ENCODE measurements around the gene OSTF1.

OSTF1 gene

DNA sequence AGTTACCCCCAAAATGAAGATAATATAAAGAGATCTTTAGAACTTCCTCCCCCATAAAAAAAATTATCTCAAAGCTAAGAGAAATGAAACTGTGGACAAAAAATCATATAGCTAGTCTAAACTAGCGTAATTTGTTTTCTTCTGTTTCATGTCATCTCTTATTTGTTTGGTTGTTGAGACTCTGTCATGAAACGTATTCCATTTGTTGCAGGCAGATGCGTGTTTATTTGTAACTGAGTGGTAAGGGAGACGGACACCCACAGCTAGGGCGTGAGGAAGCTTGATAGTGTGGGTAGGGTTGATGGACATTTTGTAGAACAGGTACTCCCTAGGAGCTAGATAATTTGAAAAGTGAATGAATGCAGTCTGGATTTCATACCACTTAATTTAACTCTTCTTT, 41.9 kb downstream of the OSTF1 start:
- FAIRE-seq (no peak), DNase-seq (ENCODE audit: insufficient read length, low spot score) (no peak)
- TF ChIP-seq POU2F2 (IDR thresholded peaks at IDR 0.05; ENCODE audit: low read depth, low read length) (no peak), POLR2A (IDR thresholded peaks at IDR 0.05; ENCODE audit: low read depth, low read length) (no peak), PAX5 (IDR thresholded peaks at IDR 0.05; ENCODE audit: insufficient read depth, low read length, severe bottlenecking) (no peak), SPI1 (IDR thresholded peaks at IDR 0.05; ENCODE audit: low read depth, low read length) (no peak), TAF1 (IDR thresholded peaks at IDR 0.05; ENCODE audit: low read depth, low read length) (no peak), POLR2AphosphoS5 (IDR thresholded peaks at IDR 0.05; ENCODE audit: low read depth, low read length) (no peak)

DNA sequence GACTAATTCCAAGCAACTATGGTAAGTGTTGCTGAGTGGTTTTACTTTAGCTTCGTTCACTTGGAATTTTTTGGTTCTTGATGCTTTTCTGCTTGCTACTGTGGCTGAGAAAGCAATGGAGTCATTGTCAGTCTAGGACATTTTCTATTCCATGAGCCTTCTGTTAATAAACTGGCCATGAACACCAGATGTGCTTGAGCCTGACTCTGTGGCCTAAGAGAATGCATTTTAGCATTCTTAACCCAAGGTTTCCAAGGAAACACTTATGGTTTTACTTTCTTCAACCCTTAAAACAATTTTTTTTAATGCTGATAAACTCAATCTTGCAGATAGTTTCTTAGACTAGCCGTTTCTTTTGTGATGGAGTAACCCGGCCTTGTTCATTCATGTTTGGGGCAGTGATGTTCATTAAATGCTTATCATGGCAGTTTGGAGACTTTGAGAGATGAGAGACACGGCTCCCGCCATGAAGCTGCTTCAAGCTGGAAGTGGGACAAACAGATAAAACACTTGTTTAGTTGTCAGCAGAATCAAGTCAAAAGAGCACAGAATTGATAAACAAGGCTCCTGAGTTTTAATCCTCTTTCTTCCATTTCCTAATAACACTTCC, 42.4 kb downstream of the OSTF1 start:
- FAIRE-seq: no peak

DNA sequence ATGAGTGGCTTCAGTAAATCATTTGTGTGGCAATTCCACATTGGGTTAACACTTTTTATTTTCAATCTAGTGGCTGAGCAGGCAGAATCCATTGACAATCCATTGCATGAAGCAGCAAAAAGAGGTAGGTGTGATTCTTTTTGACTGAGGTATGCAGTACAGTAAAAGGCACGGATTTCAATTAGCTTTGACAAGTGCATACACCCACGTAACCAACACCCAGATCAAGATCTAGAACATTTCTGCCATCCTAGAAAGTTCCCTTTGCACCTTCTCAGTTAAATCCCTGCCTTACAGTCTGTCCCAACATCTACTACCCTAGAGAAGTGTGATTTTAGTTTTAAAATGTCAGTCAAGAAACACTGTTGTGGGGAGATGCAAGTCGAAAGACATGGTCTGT, 43.4 kb downstream of the OSTF1 start:
- FAIRE-seq (no peak), DNase-seq (ENCODE audit: insufficient read length, low spot score) (no peak)
- TF ChIP-seq POU2F2 (IDR thresholded peaks at IDR 0.05; ENCODE audit: low read depth, low read length): no peak
- TF ChIP-seq SPI1 (IDR thresholded peaks at IDR 0.05; ENCODE audit: low read depth, low read length): no peak
- TF ChIP-seq POLR2AphosphoS5 (IDR thresholded peaks at IDR 0.05; ENCODE audit: low read depth, low read length): no peak
- TF ChIP-seq TAF1 (IDR thresholded peaks at IDR 0.05; ENCODE audit: low read depth, low read length): no peak
- TF ChIP-seq POLR2A (IDR thresholded peaks at IDR 0.05; ENCODE audit: low read depth, low read length): no peak
- no peak for TF ChIP-seq PAX5 (IDR thresholded peaks at IDR 0.05; ENCODE audit: insufficient read depth, low read length, severe bottlenecking)

More for the DNA sequence above, 42.4 kb downstream of the OSTF1 start:
- no peak for DNase-seq (ENCODE audit: insufficient read length, low spot score)
- TF ChIP-seq POU2F2 (IDR thresholded peaks at IDR 0.05; ENCODE audit: low read depth, low read length): no peak
- TF ChIP-seq TAF1 (IDR thresholded peaks at IDR 0.05; ENCODE audit: low read depth, low read length): no peak
- no peak for TF ChIP-seq POLR2AphosphoS5 (IDR thresholded peaks at IDR 0.05; ENCODE audit: low read depth, low read length)
- no peak for TF ChIP-seq SPI1 (IDR thresholded peaks at IDR 0.05; ENCODE audit: low read depth, low read length)
- TF ChIP-seq PAX5 (IDR thresholded peaks at IDR 0.05; ENCODE audit: insufficient read depth, low read length, severe bottlenecking): no peak
- TF ChIP-seq POLR2A (IDR thresholded peaks at IDR 0.05; ENCODE audit: low read depth, low read length): no peak

DNA sequence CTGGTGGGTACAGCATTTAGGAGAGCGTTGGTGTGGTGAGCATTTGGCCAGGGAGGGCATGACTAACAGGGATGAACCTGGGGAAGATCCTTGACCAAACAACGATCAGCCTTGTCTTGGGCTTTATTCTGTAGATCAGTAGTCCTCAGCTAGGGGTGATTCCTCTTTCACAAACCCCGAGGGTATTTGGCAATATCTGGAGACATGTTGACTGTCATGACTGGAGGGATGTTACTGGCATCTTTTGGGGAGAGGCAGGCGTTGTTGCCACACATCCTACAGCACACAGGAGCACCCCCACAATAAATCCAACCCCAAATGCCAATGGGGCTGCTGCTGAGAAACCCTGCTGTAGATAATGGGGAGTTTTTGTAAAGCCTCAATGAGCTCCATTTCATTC, 43.9 kb downstream of the OSTF1 start:
- FAIRE-seq: no peak
- DNase-seq (ENCODE audit: insufficient read length, low spot score): no peak

DNA sequence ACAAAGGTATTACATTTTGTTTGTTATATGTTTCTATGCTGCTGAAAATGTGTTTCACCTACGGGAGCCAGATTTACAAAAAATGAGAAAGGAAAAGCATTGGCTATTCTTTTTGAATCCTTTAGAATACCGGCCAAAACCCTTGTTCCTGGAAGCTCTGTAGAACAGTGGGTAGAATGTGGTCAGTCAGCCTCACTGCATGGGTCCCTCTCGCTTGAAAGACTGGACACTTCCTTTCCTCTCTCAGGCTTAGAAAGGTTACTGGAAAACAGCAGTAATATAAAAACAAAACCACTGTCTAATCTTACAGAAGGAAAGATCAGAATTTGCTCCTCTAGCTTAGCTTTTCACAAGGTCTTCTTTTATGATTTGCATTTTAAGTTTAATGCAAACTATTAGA, 45.1 kb downstream of the OSTF1 start:
- TF ChIP-seq PAX5 (IDR thresholded peaks at IDR 0.05; ENCODE audit: insufficient read depth, low read length, severe bottlenecking) (no peak), SPI1 (IDR thresholded peaks at IDR 0.05; ENCODE audit: low read depth, low read length) (no peak), POLR2AphosphoS5 (IDR thresholded peaks at IDR 0.05; ENCODE audit: low read depth, low read length) (no peak), TAF1 (IDR thresholded peaks at IDR 0.05; ENCODE audit: low read depth, low read length) (no peak), POLR2A (IDR thresholded peaks at IDR 0.05; ENCODE audit: low read depth, low read length) (no peak), POU2F2 (IDR thresholded peaks at IDR 0.05; ENCODE audit: low read depth, low read length) (no peak)
- FAIRE-seq (no peak), DNase-seq (ENCODE audit: insufficient read length, low spot score) (no peak)

More for the DNA sequence above, 43.9 kb downstream of the OSTF1 start:
- TF ChIP-seq PAX5 (IDR thresholded peaks at IDR 0.05; ENCODE audit: insufficient read depth, low read length, severe bottlenecking) (no peak), TAF1 (IDR thresholded peaks at IDR 0.05; ENCODE audit: low read depth, low read length) (no peak), SPI1 (IDR thresholded peaks at IDR 0.05; ENCODE audit: low read depth, low read length) (no peak), POLR2A (IDR thresholded peaks at IDR 0.05; ENCODE audit: low read depth, low read length) (no peak), POLR2AphosphoS5 (IDR thresholded peaks at IDR 0.05; ENCODE audit: low read depth, low read length) (no peak)

DNA sequence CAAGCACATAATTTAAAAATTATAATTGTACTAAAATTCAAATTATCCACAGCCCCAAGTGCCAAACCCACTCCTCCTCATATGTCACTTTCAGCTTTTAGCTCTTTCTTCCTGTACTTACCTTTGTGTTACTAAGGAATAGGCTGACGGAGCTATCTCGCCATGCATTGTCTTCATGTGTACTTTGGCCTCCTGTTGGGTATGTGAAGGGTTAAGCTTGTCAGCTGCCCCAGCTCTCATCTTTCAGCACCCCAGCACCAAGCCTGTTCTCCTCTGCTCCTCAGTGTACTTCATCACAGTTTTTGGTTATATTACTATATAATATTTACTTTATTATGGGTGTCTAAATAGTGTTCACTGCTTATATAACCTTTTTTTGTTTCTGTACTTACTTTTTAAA, 46.2 kb downstream of the OSTF1 start:
- no peak for FAIRE-seq

DNA sequence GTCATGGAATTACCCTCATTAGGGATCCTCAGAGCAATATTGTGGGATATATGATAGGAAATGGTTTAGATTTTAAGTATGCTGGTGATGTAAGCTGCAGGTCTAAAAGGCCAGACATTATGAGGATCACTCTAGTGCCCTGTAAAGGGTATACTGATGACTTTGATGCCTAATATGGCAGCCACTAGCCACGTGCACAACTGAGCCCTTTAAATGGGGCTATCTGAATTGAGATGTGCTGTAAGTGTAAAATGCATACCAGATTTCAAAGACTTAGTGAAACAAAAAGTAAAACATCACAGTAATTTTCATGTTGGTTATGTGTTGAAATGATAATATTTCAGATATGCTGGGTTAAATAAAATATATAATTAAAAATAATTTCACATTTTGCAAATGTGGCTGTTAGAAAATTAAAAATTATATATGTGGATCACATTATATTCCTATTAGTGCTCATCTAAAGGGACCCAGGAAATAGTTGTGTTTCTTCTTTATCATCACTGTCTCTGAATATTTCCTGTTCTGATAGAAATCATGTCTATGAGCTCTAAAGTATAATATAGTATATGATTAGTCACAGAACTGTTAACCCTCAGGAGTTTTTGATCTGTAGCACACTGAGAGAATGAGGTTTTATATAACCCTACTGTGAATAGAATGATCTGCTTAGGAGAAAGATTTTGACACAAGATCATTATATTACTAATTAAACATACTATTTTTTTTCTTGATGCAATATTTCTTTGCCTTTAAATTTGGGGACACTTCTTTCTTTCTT, 50.1 kb downstream of the OSTF1 start:
- no peak for TF ChIP-seq TAF1 (IDR thresholded peaks at IDR 0.05; ENCODE audit: low read depth, low read length)
- no peak for TF ChIP-seq POLR2A (IDR thresholded peaks at IDR 0.05; ENCODE audit: low read depth, low read length)
- TF ChIP-seq SPI1 (IDR thresholded peaks at IDR 0.05; ENCODE audit: low read depth, low read length): no peak
- no peak for TF ChIP-seq POLR2AphosphoS5 (IDR thresholded peaks at IDR 0.05; ENCODE audit: low read depth, low read length)
- TF ChIP-seq PAX5 (IDR thresholded peaks at IDR 0.05; ENCODE audit: insufficient read depth, low read length, severe bottlenecking): no peak
- no peak for TF ChIP-seq POU2F2 (IDR thresholded peaks at IDR 0.05; ENCODE audit: low read depth, low read length)
- FAIRE-seq: no peak
- DNase-seq (ENCODE audit: insufficient read length, low spot score): no peak

More for the DNA sequence above, 46.2 kb downstream of the OSTF1 start:
- DNase-seq (ENCODE audit: insufficient read length, low spot score): no peak
- TF ChIP-seq SPI1 (IDR thresholded peaks at IDR 0.05; ENCODE audit: low read depth, low read length) (no peak), TAF1 (IDR thresholded peaks at IDR 0.05; ENCODE audit: low read depth, low read length) (no peak), POLR2A (IDR thresholded peaks at IDR 0.05; ENCODE audit: low read depth, low read length) (no peak), POU2F2 (IDR thresholded peaks at IDR 0.05; ENCODE audit: low read depth, low read length) (no peak), PAX5 (IDR thresholded peaks at IDR 0.05; ENCODE audit: insufficient read depth, low read length, severe bottlenecking) (no peak), POLR2AphosphoS5 (IDR thresholded peaks at IDR 0.05; ENCODE audit: low read depth, low read length) (no peak)

DNA sequence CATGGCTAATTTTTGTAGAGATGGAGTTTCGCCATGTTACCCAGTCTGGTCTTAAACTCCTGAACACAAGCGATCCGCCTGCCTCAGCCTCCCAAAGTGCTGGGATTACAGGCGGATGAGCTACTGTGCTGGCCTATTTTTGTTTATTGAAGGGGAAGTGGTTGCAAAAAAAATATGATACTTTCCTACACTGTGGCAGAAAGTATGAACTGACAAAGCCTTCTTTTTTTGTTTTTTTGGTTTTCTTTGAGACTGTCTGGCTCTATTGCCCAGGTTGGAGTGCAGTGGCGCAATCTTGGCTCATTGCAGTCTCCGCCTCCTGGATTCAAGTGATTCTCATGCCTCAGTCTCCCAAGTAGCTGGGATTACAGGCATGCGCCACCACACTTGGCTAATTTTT, 50.9 kb downstream of the OSTF1 start:
- TF ChIP-seq POLR2A (IDR thresholded peaks at IDR 0.05; ENCODE audit: low read depth, low read length): no peak
- TF ChIP-seq POU2F2 (IDR thresholded peaks at IDR 0.05; ENCODE audit: low read depth, low read length): no peak
- no peak for TF ChIP-seq POLR2AphosphoS5 (IDR thresholded peaks at IDR 0.05; ENCODE audit: low read depth, low read length)
- no peak for TF ChIP-seq SPI1 (IDR thresholded peaks at IDR 0.05; ENCODE audit: low read depth, low read length)
- TF ChIP-seq TAF1 (IDR thresholded peaks at IDR 0.05; ENCODE audit: low read depth, low read length): no peak
- no peak for TF ChIP-seq PAX5 (IDR thresholded peaks at IDR 0.05; ENCODE audit: insufficient read depth, low read length, severe bottlenecking)
- no peak for DNase-seq (ENCODE audit: insufficient read length, low spot score)
- no peak for FAIRE-seq

DNA sequence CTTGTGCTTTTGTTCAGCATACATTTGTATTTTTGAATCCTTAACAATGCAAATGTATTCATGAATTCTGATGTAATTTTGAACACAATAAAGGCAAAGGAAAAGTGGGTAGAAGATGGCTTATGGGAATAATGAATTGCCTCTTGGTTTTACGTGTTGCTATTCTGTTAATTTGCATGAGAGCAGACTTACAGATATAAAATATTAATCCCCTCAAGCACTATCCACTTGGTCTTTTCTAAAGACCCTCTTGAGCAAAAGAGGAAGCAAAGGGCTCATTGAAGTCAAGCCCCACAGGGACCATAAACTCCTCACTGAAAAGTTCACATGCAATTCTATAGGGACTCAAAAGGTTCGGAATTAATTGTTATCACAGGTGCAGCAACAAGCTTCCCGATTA, 51.9 kb downstream of the OSTF1 start:
- no peak for FAIRE-seq
- DNase-seq (ENCODE audit: insufficient read length, low spot score): no peak
- TF ChIP-seq TAF1 (IDR thresholded peaks at IDR 0.05; ENCODE audit: low read depth, low read length) (no peak), POLR2AphosphoS5 (IDR thresholded peaks at IDR 0.05; ENCODE audit: low read depth, low read length) (no peak), PAX5 (IDR thresholded peaks at IDR 0.05; ENCODE audit: insufficient read depth, low read length, severe bottlenecking) (no peak), SPI1 (IDR thresholded peaks at IDR 0.05; ENCODE audit: low read depth, low read length) (no peak), POLR2A (IDR thresholded peaks at IDR 0.05; ENCODE audit: low read depth, low read length) (no peak), POU2F2 (IDR thresholded peaks at IDR 0.05; ENCODE audit: low read depth, low read length) (no peak)
